CD1c-positive myeloid dendritic cell (primary cell): ENCODE data around the gene SF3A1.
A peak's percentile ranks its signal among the peaks of the same experiment; 100 is the strongest.

Source experiments
- DNase-seq: peaks from one replicate; pipeline ENCODE4 v3.0.0-alpha.2; 2016; ENCODE audit errors: extremely low spot score

The SF3A1 gene

DNA sequence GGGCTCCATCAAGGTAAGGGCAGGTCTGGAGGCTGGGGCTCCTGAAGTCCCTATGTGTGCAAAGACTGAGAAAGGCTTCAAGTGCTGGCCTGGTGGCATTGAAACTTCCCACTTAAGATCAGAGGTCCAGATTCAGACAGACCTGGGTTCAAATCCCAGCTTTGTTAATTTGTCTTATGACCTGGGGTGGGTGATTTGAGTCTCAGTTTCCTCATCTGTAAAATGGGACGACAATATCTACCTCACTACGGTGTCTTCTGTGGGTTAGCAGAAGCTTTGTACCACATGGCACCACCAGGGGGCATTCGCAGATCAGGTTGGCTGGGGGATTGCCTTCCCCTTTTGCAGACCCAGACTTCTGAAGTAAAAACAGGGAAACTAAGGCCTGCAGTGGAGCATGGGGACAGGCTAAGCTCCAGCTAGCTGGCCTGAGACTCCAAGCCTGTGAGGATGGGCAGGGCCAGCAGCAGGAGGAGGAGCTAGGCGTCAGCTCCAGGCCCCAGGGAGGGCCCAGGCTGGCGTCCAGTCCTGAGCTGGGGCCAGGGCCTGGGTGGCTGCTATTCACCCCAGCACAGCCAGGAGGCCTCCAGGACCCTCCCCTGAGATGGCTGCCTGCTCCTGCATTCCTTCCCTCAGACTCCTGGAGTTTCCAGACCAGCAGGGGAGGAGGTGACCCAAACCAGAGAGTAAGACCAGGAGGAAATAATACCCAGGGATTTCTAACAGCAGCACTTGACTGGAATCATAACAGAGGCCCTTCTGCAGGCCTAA is 68.9 kb downstream of the SF3A1 start:
- peak; percentile 89 for DNase-seq

DNA sequence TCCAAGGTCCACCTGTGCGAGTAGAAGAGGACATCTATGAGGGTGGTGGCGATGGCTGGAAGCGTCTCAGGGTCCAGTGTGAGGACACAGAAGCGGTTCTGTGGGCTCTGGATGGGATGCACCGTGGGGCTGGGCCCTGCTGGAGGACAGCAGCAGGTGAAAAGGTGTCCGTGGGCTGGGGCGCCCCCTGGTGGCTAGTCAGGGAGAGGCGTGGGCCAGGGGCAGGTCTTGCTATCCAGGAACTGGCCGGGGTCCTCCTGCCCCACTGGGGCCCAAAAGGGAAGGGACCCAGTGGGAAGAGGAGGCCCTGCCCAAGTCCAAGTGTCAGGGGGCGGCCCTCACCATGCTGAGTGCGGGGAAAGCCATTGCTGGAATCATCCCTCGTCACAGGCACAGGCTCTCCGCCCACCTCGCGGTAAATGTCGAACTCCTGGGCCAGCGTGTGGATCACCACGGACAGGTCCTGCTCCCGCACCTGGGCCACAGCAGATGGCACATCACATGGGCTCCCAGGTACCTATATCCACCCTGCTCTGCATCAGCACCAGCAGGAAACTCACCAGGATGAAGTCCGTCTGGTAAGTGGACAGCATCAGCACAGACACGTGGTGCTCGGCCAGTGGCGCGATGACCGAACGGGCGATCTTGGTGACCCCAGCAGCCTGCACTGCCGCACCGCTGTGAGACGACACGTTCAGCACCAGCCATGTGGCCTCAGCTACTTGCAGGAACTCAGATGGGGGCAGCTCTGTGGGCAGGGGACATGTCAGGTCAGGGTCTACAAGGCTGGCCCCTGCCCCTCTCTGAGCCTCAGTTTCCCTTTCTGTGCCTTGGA is 69.7 kb downstream of the SF3A1 start:
- peak; percentile 82 for DNase-seq

DNA sequence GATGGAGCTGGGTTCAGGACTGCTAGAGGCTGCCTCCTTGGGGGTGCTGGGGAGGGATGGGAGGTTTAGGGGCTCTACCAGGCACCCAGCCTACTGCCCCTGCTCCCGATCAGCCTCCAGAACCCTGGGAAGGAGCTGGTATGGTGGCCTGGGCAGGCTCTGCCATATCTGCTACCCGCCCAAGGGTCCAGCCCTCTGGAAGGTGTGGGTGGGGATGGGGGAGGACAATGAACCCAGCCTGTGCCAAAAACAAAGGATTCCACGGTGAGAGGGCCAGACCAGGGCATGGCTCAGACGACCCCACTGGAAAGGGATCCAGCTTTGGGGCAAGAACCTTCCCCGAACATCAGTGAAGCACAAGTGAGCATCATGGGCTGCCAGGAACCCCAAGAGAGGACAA is 70.4 kb downstream of the SF3A1 start:
- DNase-seq, result no peak

DNA sequence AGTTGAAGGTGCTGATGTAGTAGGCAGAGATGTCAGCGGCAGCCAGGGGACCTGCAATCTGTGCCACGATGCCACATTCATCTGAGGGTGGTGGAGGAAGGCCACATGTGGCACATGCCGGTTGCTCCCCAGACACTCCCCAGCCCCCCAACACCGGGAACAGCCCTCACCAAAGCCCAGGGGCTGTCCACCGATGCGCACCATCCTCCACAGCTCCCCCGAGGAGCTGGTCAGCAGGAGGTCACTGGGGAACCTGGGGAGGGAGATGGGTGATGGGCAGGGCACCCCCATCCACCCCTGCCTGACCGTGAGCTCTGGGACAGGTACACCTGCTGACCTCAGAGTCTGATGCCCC is 70.9 kb downstream of the SF3A1 start:
- DNase-seq, result no peak

DNA sequence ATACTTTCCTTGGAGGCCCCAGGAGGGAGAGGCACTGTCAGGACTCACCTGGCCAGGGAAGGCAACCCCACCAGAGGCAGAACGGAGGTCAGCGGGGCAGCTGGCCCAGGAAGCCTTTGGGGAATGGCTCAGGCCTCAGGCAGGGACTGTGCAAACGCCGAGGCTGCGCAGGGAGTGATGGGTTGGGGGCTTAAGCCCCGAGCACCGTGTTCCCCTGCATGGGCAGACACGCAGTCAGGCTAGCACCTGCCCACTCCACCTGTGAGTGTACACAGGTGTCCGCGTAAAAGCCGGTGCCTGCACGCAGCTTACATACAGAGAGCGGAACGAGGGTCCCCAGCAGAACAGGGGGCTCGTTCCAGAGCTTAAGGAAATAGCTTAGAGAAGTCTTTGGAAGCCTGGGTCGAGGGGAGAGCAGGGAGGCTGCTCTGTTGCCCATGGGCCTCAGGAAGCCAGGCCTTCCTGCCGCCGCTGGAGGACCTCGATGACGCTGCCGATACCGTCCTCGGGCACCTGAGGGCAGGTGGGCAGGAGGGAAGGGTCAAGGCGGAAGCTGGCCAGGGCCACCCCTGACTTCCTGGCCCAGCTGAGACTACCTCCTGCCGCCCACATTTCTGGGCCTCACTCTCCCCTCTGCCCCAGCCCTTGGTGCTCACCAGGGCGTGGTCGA is 71.4 kb downstream of the SF3A1 start:
- no peak for DNase-seq

DNA sequence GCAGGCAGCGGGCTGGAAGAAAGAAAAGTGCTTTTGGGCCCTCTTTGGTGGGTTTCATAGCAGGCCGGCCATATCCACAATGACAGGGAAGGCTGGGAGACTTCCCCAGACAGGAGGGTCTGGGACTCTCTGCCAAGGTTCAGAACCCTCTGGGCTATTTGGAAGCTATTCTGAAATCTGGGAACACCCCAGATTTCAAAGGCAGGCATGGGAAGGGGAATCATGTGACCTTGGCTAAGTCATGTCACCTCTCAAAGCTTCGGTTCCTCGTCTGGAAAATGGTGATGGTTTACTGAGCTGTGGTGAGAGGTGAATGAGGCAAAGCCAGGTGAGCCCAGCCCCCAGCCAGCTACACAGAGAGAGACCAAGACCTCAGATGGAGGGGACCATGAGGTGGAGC is 72.0 kb downstream of the SF3A1 start:
- peak; percentile 62 for DNase-seq

DNA sequence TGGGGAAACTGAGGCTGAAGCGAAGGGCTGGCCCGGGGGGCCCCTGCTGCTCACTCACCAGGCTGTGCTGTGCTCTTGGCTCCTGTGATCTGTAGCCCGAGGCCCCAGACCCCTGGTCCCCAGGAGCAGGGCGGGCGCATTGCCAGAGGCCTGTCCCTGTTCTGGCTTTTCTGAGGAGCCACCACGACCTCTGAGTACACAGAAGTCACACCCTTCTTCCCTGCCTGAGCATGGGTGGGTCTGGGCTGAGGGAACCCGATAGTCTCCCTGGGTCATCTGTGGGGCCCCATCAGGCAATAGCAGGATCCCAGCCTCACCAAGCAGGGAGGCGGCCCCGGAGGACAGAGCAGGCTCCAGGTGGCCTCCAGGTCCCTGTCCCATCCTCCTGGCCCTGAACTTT is 72.5 kb downstream of the SF3A1 start:
- DNase-seq, result no peak

DNA sequence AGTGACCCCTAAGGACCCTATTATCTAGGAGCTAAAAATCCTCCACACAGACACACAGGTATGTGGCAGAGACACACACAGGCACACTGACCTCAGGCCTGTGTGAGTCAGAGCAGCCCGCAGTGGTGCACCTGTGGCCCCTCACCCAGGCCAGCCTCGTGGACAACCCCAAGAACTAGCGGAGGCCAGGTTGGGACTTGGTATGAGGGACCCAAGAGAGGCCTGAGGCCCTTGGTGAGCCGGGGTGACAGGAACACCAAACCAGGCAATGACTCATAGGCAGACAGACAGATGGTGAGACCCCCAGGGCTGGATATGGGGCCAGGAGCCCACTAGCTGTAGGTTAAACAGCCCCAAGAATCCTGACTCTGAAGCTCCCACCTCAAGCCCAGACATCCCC is 73.4 kb downstream of the SF3A1 start:
- no peak for DNase-seq

DNA sequence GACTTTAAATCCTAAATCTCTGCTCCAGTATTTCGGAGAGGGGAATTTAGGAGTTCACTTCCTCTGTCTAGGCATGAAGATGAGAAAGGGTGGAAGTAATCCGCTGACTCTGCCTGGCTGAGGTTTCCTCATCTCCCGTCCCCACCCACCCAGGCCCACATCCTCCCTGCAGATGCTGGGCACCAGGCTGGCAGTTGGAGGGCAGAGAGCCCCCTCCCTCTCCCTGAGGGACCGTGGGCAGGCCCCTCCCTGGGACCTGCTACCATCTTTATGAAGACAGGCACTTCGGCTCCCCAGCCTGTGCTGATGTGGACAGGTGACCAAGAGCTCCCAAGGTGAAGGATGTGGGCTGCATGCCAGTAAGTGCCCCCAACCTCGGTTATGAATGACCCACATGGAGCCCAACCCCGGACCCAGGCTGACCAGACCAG is 74.1 kb downstream of the SF3A1 start:
- peak; percentile 82 for DNase-seq
